Stomach (tissue), 9 donors: ENCODE data around the gene RAB30. TPM values are rescaled to one million over a fixed set of nuclear protein-coding genes. Genes with fewer than 3 reads are reported as not detected.

ENCODE experiments used
- DNase-seq, 2 donors: peaks; one replicate each; pipeline versions ENCODE4 v3.0.0 to v3.0.0-alpha.2; 2013 to 2019
- H3K27ac ChIP-seq, 5 donors: fragments of 200-600 bp in 4 of 5; sonication (generic) in 4 of 5; one replicate each; pipeline ENCODE4 v1.5.1; 2013 to 2019; ENCODE audit warnings: mild to moderate bottlenecking in 1 of 5, moderate library complexity in 1 of 5
- H3K27me3 ChIP-seq, 3 donors: fragments of 200-600 bp; sonication (generic); one replicate each; pipeline ENCODE4 v1.5.1; 2017 to 2019; ENCODE audit warnings: mixed run types in 1 of 3
- H3K36me3 ChIP-seq, 4 donors: fragments of 200-600 bp; sonication (generic); 1 replicate in 3 of 4; 2 replicates in 1 of 4; pipeline ENCODE4 v1.5.1; 2016 to 2019
- H3K4me1 ChIP-seq, 4 donors: fragments of 200-600 bp; sonication (generic); one replicate each; pipeline ENCODE4 v1.5.1; 2016 to 2019
- H3K4me3 ChIP-seq, 4 donors: fragments of 200-600 bp; sonication (generic) in 3 of 4; one replicate each; pipeline ENCODE4 v1.5.1; 2016 to 2019; ENCODE audit warnings: mild to moderate bottlenecking in 1 of 4
- H3K9me3 ChIP-seq, 4 donors: fragments of 200-600 bp; sonication (generic); one replicate each; pipeline ENCODE4 v1.5.1; 2016 to 2019
- CTCF ChIP-seq, 7 experiments: fragments of 450-650 bp in 4 of 7; fragments of 200-600 bp in 3 of 7; sonication (generic) in 3 of 7; IDR thresholded peaks; one replicate each; pipeline ENCODE4 v1.5.1; 2016 to 2019; ENCODE audit warnings: antibody characterized with exemption in 7 of 7, control low read depth in 2 of 7, mild to moderate bottlenecking in 1 of 7
- EP300 ChIP-seq: sonication (generic); formaldehyde crosslinking; IDR thresholded peaks from one replicate; pipeline ENCODE4 v1.6.1; 2017; ENCODE audit warnings: antibody characterized with exemption
- POLR2A ChIP-seq, 4 donors: fragments of 450-650 bp; IDR thresholded peaks; one replicate each; pipeline ENCODE4 v1.6.1; 2016; ENCODE audit warnings: antibody characterized with exemption in 4 of 4, control low read depth in 2 of 4, mild to moderate bottlenecking in 1 of 4, moderate library complexity in 1 of 4
- POLR2AphosphoS5 ChIP-seq, 3 donors: sonication (generic); formaldehyde crosslinking; IDR thresholded peaks; one replicate each; pipeline ENCODE4 v1.6.1; 2016; ENCODE audit warnings: antibody characterized with exemption in 3 of 3
- WGBS, 5 donors: extraction: QIAGEN DNeasy Blood & Tissue Kit in 3 of 5; methylation state at CpG; one replicate each; pipeline versions ENCODE4 v1.1.5 to v1.1.7; 2013 to 2018; 5-methylcytosine and 5-hydroxymethylcytosine counted together
- intact Hi-C: fragments of 100-400 bp; cut with DNase I; formaldehyde crosslinking; loops from one replicate; pipeline ENCODE4 v1.15.1; 2023; ENCODE audit warnings: low total_unique reads
- polyA plus RNA-seq, 3 donors: library from polyadenylated mRNA; stranded (reverse); fragments of 200-250 nt; gene quantifications; one replicate each; pipeline ENCODE4 v1.2.3, GENCODE V29; 2013
- total RNA-seq, 5 donors: library from RNA; depleted of rRNA; stranded (reverse); fragments of >200 nt; gene quantifications; one replicate each; pipeline versions ENCODE4 v1.1.0 to v1.2.3, GENCODE V29; 2014 to 2016
- donor health status: healthy with polysubstance abuse.
- donor health status: Bipolar disorder and iron deficiency.
- donor health status: healthy.

Gene RAB30
- total and polyA plus RNA-seq, 8 donors: 0.29 to 14.0 (median 3.1) TPM

GRCh38 chr11:83064011-83064410 is 7.7 kb downstream of the RAB30 start:
- peaks cover 0 to 38% (median 21%) of the 10 kb centered on the region in 4 donors for H3K4me1 ChIP-seq
- peak overlapping the region in 1 of 4 donors; percentile 0 for H3K4me3 ChIP-seq
- H3K36me3 ChIP-seq: no peaks in the 10 kb centered on the region
- WGBS, 5 donors: 75 to 95% (median 79%) methylated on average over 3 of the region's 3 CpGs
- no peaks in the 10 kb centered on the region for H3K9me3 ChIP-seq
- no peaks in the 10 kb centered on the region for H3K27me3 ChIP-seq
- DNase-seq: no peak
- H3K27ac ChIP-seq: peak overlapping the region in 2 of 5 donors; percentile 24 to 67
- intact Hi-C loops: no loop called here
- TF ChIP-seq CTCF (IDR thresholded peaks at IDR 0.05): no peak

- intact Hi-C loops: no loop called here
- H3K9me3 ChIP-seq: no peaks in the 10 kb centered on the region
- peak overlapping the region in 4 of 5 donors; percentile 11 to 67 (median 32) for H3K27ac ChIP-seq
- H3K36me3 ChIP-seq: no peaks in the 10 kb centered on the region
- TF ChIP-seq CTCF (IDR thresholded peaks at IDR 0.05): no peak
- TF ChIP-seq POLR2AphosphoS5 (IDR thresholded peaks at IDR 0.05): no peak
- no peak for TF ChIP-seq POLR2A (IDR thresholded peaks at IDR 0.05)
- TF ChIP-seq EP300: no peak
- peaks cover 0 to 30% (median 17%) of the 10 kb centered on the region in 4 donors for H3K4me1 ChIP-seq
- peak in 1 of 2 donors; percentile 49 for DNase-seq
- H3K27me3 ChIP-seq: no peaks in the 10 kb centered on the region
- peak overlapping the region in 1 of 4 donors; percentile 0 for H3K4me3 ChIP-seq
- 49 to 57% (median 50%) methylated on average over 7 of the region's 7 CpGs for WGBS, 5 donors
Observed at GRCh38 chr11:83063073-83063754, 8.5 kb downstream of the RAB30 start.

GRCh38 chr11:83061883-83062282 is 9.8 kb downstream of the RAB30 start:
- WGBS, 5 donors: 84 to 94% (median 88%) methylated on average over 4 of the region's 4 CpGs
- peak overlapping the region in 1 of 5 donors; percentile 67 for H3K27ac ChIP-seq
- intact Hi-C loops: no loop called here

GRCh38 chr11:83060965-83061364 is 10.7 kb downstream of the RAB30 start:
- Histone ChIP-seq H3K27me3 (no peaks in the 10 kb centered on the region), H3K4me1 (peaks cover 0 to 31% (median 19%) of the 10 kb centered on the region in 4 donors), H3K9me3 (no peaks in the 10 kb centered on the region), H3K4me3 (no peak overlapping the region), H3K27ac (no peak overlapping the region), H3K36me3 (no peaks in the 10 kb centered on the region)
- intact Hi-C loops: no loop called here
- WGBS, 5 donors: 93 to 100% (median 97%) methylated on average over 3 of the region's 3 CpGs
- DNase-seq: no peak
- TF ChIP-seq CTCF (IDR thresholded peaks at IDR 0.05): no peak
- TF ChIP-seq POLR2AphosphoS5 (IDR thresholded peaks at IDR 0.05): no peak
- TF ChIP-seq EP300: no peak
- no peak for TF ChIP-seq POLR2A (IDR thresholded peaks at IDR 0.05)

More at GRCh38 chr11:83061883-83062282, 9.8 kb downstream of the RAB30 start:
- no peak for DNase-seq
- TF ChIP-seq POLR2A (IDR thresholded peaks at IDR 0.05) (no peak), POLR2AphosphoS5 (IDR thresholded peaks at IDR 0.05) (no peak)
- no peaks in the 10 kb centered on the region for H3K9me3 ChIP-seq
- no peak overlapping the region for H3K4me3 ChIP-seq
- no peaks in the 10 kb centered on the region for H3K27me3 ChIP-seq
- no peaks in the 10 kb centered on the region for H3K36me3 ChIP-seq
- H3K4me1 ChIP-seq: peaks cover 0 to 25% (median 17%) of the 10 kb centered on the region in 4 donors

- Histone ChIP-seq H3K36me3 (no peaks in the 10 kb centered on the region), H3K27ac (no peak overlapping the region), H3K4me1 (peaks cover 6 to 46% (median 19%) of the 10 kb centered on the region in 4 donors), H3K27me3 (no peaks in the 10 kb centered on the region), H3K4me3 (no peak overlapping the region), H3K9me3 (no peaks in the 10 kb centered on the region)
- 84 to 98% (median 97%) methylated on average over 3 of the region's 3 CpGs for WGBS, 5 donors
- no peak for DNase-seq
- TF ChIP-seq POLR2A (IDR thresholded peaks at IDR 0.05) (no peak), POLR2AphosphoS5 (IDR thresholded peaks at IDR 0.05) (no peak), CTCF (IDR thresholded peaks at IDR 0.05) (no peak), EP300 (no peak)
- intact Hi-C loops: no loop called here
Observed at GRCh38 chr11:83057721-83058120, 14.0 kb downstream of the RAB30 start.
